HEK293 (cell line): Measurements from ENCODE around the gene BCKDHA.

Source experiments
- PRDM1 ChIP-seq: fragments of 450-650 bp; formaldehyde crosslinking; IDR thresholded peaks from 2 replicates; pipeline ENCODE4; 2016; ENCODE audit warnings: missing biosample characterization, missing genetic modification characterization
- ZNF174 ChIP-seq: fragments of 450-650 bp; formaldehyde crosslinking; IDR thresholded peaks from 2 replicates; pipeline ENCODE4 v1.5.0; 2017; ENCODE audit warnings: missing biosample characterization, mild to moderate bottlenecking, missing genetic modification characterization
- ZNF239 ChIP-seq: fragments of 450-650 bp; formaldehyde crosslinking; IDR thresholded peaks from 2 replicates; pipeline ENCODE4 v1.5.1; 2016; ENCODE audit warnings: missing biosample characterization, missing genetic modification characterization
- ZNF544 ChIP-seq: fragments of 450-650 bp; formaldehyde crosslinking; IDR thresholded peaks from 2 replicates; pipeline ENCODE4 v1.5.0; 2017; ENCODE audit warnings: missing biosample characterization, missing genetic modification characterization
- ZNF791 ChIP-seq: fragments of 450-650 bp; formaldehyde crosslinking; IDR thresholded peaks from 2 replicates; pipeline ENCODE4 v1.5.1; 2016; ENCODE audit warnings: missing biosample characterization, missing genetic modification characterization
- TF ChIP-seq, protein P1 (sequence below): fragments of 450-650 bp; formaldehyde crosslinking; IDR thresholded peaks from 2 replicates; pipeline ENCODE4 v1.5.1; 2016; ENCODE audit warnings: missing biosample characterization, missing genetic modification characterization, borderline replicate concordance
- TF ChIP-seq, protein P2 (sequence below): fragments of 450-650 bp; formaldehyde crosslinking; IDR thresholded peaks from 2 replicates; pipeline ENCODE4 v1.5.1; 2016; ENCODE audit warnings: missing biosample characterization, missing genetic modification characterization
- TF ChIP-seq, protein P3 (sequence below): fragments of 450-650 bp; formaldehyde crosslinking; IDR thresholded peaks from 2 replicates; pipeline ENCODE4 v1.5.1; 2016; ENCODE audit warnings: missing biosample characterization, missing genetic modification characterization
- TF ChIP-seq, protein P4 (sequence below): fragments of 450-650 bp; formaldehyde crosslinking; IDR thresholded peaks from 2 replicates; pipeline ENCODE4 v1.5.1; 2016; ENCODE audit warnings: missing biosample characterization, missing genetic modification characterization, low read depth
- TF ChIP-seq, protein P5 (sequence below): fragments of 450-650 bp; IDR thresholded peaks from 2 replicates; pipeline ENCODE4 v1.5.1; 2018; ENCODE audit warnings: missing biosample characterization, missing genetic modification characterization

DNA sequence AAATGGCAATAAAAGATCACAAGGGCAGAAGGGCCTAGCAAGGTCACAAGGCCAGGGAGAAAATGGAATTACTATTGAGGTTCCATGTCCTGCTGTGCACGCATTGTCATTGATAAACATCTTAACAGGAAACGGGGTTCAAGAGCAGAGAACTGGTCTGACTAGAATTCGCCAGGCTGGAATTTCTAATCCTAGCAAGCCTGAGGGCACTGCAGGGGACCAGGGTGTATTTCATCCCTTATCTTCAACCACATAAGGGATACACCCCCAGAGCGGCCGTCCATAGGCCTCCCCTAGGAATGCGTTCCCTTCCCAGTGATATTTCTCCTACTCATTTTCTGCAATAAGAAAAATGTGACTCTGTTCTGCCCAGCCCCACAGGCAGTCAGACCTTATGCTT lies 64.9 kb downstream of the BCKDHA start:
- TF ChIP-seq, protein P1, sequence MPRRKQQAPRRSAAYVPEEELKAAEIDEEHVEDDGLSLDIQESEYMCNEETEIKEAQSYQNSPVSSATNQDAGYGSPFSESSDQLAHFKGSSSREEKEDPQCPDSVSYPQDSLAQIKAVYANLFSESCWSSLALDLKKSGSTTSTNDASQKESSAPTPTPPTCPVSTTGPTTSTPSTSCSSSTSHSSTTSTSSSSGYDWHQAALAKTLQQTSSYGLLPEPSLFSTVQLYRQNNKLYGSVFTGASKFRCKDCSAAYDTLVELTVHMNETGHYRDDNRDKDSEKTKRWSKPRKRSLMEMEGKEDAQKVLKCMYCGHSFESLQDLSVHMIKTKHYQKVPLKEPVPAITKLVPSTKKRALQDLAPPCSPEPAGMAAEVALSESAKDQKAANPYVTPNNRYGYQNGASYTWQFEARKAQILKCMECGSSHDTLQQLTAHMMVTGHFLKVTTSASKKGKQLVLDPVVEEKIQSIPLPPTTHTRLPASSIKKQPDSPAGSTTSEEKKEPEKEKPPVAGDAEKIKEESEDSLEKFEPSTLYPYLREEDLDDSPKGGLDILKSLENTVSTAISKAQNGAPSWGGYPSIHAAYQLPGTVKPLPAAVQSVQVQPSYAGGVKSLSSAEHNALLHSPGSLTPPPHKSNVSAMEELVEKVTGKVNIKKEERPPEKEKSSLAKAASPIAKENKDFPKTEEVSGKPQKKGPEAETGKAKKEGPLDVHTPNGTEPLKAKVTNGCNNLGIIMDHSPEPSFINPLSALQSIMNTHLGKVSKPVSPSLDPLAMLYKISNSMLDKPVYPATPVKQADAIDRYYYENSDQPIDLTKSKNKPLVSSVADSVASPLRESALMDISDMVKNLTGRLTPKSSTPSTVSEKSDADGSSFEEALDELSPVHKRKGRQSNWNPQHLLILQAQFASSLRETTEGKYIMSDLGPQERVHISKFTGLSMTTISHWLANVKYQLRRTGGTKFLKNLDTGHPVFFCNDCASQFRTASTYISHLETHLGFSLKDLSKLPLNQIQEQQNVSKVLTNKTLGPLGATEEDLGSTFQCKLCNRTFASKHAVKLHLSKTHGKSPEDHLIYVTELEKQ (tag by site-specific recombination), result no peak
- TF ChIP-seq, protein P2, sequence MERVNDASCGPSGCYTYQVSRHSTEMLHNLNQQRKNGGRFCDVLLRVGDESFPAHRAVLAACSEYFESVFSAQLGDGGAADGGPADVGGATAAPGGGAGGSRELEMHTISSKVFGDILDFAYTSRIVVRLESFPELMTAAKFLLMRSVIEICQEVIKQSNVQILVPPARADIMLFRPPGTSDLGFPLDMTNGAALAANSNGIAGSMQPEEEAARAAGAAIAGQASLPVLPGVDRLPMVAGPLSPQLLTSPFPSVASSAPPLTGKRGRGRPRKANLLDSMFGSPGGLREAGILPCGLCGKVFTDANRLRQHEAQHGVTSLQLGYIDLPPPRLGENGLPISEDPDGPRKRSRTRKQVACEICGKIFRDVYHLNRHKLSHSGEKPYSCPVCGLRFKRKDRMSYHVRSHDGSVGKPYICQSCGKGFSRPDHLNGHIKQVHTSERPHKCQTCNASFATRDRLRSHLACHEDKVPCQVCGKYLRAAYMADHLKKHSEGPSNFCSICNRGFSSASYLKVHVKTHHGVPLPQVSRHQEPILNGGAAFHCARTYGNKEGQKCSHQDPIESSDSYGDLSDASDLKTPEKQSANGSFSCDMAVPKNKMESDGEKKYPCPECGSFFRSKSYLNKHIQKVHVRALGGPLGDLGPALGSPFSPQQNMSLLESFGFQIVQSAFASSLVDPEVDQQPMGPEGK (tag by site-specific recombination), result no peak
- TF ChIP-seq ZNF239 (tag by site-specific recombination), result no peak
- no peak for TF ChIP-seq ZNF174 (tag by site-specific recombination)
- no peak for TF ChIP-seq ZNF544 (tag by site-specific recombination)
- TF ChIP-seq, protein P3, sequence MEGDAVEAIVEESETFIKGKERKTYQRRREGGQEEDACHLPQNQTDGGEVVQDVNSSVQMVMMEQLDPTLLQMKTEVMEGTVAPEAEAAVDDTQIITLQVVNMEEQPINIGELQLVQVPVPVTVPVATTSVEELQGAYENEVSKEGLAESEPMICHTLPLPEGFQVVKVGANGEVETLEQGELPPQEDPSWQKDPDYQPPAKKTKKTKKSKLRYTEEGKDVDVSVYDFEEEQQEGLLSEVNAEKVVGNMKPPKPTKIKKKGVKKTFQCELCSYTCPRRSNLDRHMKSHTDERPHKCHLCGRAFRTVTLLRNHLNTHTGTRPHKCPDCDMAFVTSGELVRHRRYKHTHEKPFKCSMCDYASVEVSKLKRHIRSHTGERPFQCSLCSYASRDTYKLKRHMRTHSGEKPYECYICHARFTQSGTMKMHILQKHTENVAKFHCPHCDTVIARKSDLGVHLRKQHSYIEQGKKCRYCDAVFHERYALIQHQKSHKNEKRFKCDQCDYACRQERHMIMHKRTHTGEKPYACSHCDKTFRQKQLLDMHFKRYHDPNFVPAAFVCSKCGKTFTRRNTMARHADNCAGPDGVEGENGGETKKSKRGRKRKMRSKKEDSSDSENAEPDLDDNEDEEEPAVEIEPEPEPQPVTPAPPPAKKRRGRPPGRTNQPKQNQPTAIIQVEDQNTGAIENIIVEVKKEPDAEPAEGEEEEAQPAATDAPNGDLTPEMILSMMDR (tag by site-specific recombination), result no peak
- no peak for TF ChIP-seq ZNF791 (tag by site-specific recombination)
- TF ChIP-seq, protein P4, sequence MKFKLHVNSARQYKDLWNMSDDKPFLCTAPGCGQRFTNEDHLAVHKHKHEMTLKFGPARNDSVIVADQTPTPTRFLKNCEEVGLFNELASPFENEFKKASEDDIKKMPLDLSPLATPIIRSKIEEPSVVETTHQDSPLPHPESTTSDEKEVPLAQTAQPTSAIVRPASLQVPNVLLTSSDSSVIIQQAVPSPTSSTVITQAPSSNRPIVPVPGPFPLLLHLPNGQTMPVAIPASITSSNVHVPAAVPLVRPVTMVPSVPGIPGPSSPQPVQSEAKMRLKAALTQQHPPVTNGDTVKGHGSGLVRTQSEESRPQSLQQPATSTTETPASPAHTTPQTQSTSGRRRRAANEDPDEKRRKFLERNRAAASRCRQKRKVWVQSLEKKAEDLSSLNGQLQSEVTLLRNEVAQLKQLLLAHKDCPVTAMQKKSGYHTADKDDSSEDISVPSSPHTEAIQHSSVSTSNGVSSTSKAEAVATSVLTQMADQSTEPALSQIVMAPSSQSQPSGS, result no peak
- TF ChIP-seq PRDM1 (tag by site-specific recombination), result no peak
- TF ChIP-seq, protein P5, sequence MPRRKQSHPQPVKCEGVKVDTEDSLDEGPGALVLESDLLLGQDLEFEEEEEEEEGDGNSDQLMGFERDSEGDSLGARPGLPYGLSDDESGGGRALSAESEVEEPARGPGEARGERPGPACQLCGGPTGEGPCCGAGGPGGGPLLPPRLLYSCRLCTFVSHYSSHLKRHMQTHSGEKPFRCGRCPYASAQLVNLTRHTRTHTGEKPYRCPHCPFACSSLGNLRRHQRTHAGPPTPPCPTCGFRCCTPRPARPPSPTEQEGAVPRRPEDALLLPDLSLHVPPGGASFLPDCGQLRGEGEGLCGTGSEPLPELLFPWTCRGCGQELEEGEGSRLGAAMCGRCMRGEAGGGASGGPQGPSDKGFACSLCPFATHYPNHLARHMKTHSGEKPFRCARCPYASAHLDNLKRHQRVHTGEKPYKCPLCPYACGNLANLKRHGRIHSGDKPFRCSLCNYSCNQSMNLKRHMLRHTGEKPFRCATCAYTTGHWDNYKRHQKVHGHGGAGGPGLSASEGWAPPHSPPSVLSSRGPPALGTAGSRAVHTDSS, result no peak
